Activated CD8-positive, alpha-beta T cell treated with anti-CD3 and anti-CD28 coated beads, Interleukin-2, amount 10 ng/mL, durations not matched to agents 7 days and 5 days (primary cell): ENCODE data around the gene DUSP16. TPM values are rescaled to one million over a fixed set of nuclear protein-coding genes. Genes with fewer than 3 reads are reported as not detected.

Experiments used
- ATAC-seq: fragments of 150-1000 bp; cut with Tn5 transposase; one replicate; pipeline ENCODE4 v1.10.0; 2021; ENCODE audit warnings: moderate library complexity
- CTCF ChIA-PET: fragments of 350-600 bp; sonication (Branson Sonifier 250); formaldehyde crosslinking; loops from one replicate; lab custom pipeline; 2021; ENCODE audit warnings: antibody characterized with exemption; lab: Charles Lee
- POLR2A ChIA-PET: fragments of 350-600 bp; sonication (Branson Sonifier 250); formaldehyde crosslinking; loops from one replicate; lab custom pipeline; 2021; ENCODE audit warnings: antibody characterized with exemption; lab: Charles Lee
- DNase-seq: peaks from one replicate; pipeline ENCODE4 v3.0.0-alpha.2; 2020
- H3K27ac Mint-ChIP-seq: one replicate; pipeline ENCODE4 v1.8.0; 2021; ENCODE audit warnings: mild to moderate bottlenecking, mixed read lengths
- H3K27me3 Mint-ChIP-seq: one replicate; pipeline ENCODE4 v1.8.0; 2021; ENCODE audit warnings: low read depth, mixed read lengths
- H3K36me3 Mint-ChIP-seq: one replicate; pipeline ENCODE4 v1.8.0; 2021; ENCODE audit warnings: low read depth, mixed read lengths
- H3K4me1 Mint-ChIP-seq: one replicate; pipeline ENCODE4 v1.8.0; 2021; ENCODE audit warnings: low read depth, mixed read lengths
- H3K4me3 Mint-ChIP-seq: one replicate; pipeline ENCODE4 v1.8.0; 2021; ENCODE audit warnings: mild to moderate bottlenecking, mixed read lengths
- H3K9me3 Mint-ChIP-seq: one replicate; pipeline ENCODE4 v1.8.0; 2022; ENCODE audit warnings: mixed read lengths; ENCODE audit not compliant: insufficient read depth
- total RNA-seq, 2 experiments: library from RNA; stranded (reverse); gene quantifications; one replicate each; pipeline ENCODE4 v1.2.3, GENCODE V29; 2021

Gene DUSP16
- total RNA-seq, 2 experiments from 2014 or later: 17.4 to 19.0 TPM

GRCh38 chr12:12450043-12450471 lies 112.6 kb downstream of the DUSP16 start:
- CTCF ChIA-PET: interaction anchor here (1.1 kb wide), 1 partner anchor 31 kb away, joined by 4 read pairs; no protein-coding TSS in a partner anchor
- H3K4me3 Mint-ChIP-seq: no peak overlapping the region
- POLR2A ChIA-PET: no interaction called here
- H3K9me3 Mint-ChIP-seq: no peaks in the 10 kb centered on the region
- no peaks in the 10 kb centered on the region for H3K27me3 Mint-ChIP-seq
- no peak for ATAC-seq
- peaks cover 2% of the 10 kb centered on the region for H3K36me3 Mint-ChIP-seq
- DNase-seq: no peak
- H3K4me1 Mint-ChIP-seq: peaks cover 13% of the 10 kb centered on the region
- no peak overlapping the region for H3K27ac Mint-ChIP-seq

- Mint-ChIP-seq H3K36me3 (no peaks in the 10 kb centered on the region), H3K4me3 (no peak overlapping the region), H3K27me3 (no peaks in the 10 kb centered on the region), H3K27ac (no peak overlapping the region), H3K9me3 (no peaks in the 10 kb centered on the region), H3K4me1 (peaks cover 13% of the 10 kb centered on the region)
- ChIA-PET POLR2A (no interaction called here), CTCF (no interaction called here)
- DNase-seq (no peak), ATAC-seq (no peak)
These were observed 113.1 kb downstream of the DUSP16 start for GRCh38 chr12:12449533-12450025.

DNA sequence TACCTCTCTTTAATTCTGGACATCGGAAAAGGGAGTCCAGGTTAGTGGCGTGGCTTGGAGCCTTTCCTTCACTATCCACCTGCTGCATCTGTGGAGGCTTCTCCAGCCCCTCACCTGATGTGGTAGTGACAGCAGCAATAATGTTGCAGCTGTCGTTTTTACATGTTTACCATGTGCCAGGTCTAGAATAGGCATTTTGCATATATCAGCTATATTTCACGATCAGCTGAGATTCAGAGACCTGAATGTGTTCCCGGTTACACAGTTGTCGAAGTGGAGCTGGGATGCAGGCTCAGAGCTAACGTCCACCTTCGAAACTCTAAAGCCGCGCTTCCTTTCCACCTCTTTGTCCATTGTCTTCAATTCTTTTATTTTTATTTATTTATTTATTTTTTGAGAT lies 114.8 kb downstream of the DUSP16 start:
- Mint-ChIP-seq H3K27ac (no peak overlapping the region), H3K27me3 (no peaks in the 10 kb centered on the region), H3K9me3 (no peaks in the 10 kb centered on the region), H3K4me1 (peaks cover 26% of the 10 kb centered on the region), H3K36me3 (no peaks in the 10 kb centered on the region), H3K4me3 (no peak overlapping the region)
- ChIA-PET CTCF (interaction anchor here (1.5 kb wide), 1 partner anchor 14 kb away, joined by 4 read pairs; no protein-coding TSS in a partner anchor), POLR2A (interaction anchor here (0.6 kb wide), 1 partner anchor 63 kb away, joined by 4 read pairs; no protein-coding TSS in a partner anchor)
- no peak for DNase-seq
- ATAC-seq: no peak

- ChIA-PET POLR2A (no interaction called here), CTCF (interaction anchor here (1.5 to 1.9 kb wide), 2 partner anchors 8 to 14 kb away, joined by 4 to 6 read pairs; no protein-coding TSS in a partner anchor)
- Mint-ChIP-seq H3K27ac (no peak overlapping the region), H3K27me3 (no peaks in the 10 kb centered on the region), H3K4me1 (peaks cover 32% of the 10 kb centered on the region), H3K9me3 (no peaks in the 10 kb centered on the region), H3K36me3 (no peaks in the 10 kb centered on the region), H3K4me3 (no peak overlapping the region)
- ATAC-seq: no peak
- DNase-seq: no peak
These were observed 115.4 kb downstream of the DUSP16 start for GRCh38 chr12:12447236-12447635.

DNA sequence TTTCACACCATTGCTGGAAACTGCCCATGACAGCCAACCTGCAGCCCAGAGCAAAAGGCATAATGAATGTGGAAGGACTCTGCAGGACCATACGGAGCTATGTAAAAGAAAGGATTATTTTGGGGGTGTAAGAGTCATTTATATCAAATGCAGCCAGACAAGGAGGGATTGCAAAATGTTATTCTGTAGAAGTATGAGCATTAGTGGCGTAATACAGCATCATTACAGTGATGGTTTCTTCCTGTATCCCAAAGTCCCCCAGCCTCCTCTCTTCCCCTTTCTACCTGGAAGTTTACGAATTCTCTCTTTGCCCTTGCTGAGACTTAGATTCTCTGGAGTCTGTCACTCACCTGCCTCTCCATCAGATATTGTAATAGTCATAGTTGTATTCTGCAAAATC lies 115.9 kb downstream of the DUSP16 start:
- Mint-ChIP-seq H3K4me3 (no peak overlapping the region), H3K36me3 (no peaks in the 10 kb centered on the region), H3K27ac (no peak overlapping the region), H3K9me3 (no peaks in the 10 kb centered on the region), H3K27me3 (no peaks in the 10 kb centered on the region), H3K4me1 (peaks cover 37% of the 10 kb centered on the region)
- ChIA-PET CTCF (interaction anchor here (1.5 to 1.9 kb wide), 2 partner anchors 8 to 15 kb away, joined by 4 to 6 read pairs; no protein-coding TSS in a partner anchor), POLR2A (no interaction called here)
- no peak for ATAC-seq
- DNase-seq: no peak

DNA sequence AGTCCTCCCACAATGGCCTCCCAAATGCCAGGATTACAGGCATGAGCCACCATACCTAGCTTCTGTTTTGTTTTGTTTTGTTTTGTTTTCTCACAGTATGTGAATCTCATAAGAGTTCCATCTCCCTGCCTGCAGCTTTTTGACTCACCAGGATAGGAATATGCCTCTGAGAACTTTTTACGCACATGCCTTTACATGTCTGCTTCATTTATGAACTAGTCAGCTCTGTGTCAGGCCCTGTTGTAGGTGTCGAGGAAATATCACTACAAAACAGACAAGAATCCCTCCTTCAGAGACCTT lies 116.8 kb downstream of the DUSP16 start:
- Mint-ChIP-seq H3K9me3 (no peaks in the 10 kb centered on the region), H3K27me3 (no peaks in the 10 kb centered on the region), H3K4me1 (peaks cover 46% of the 10 kb centered on the region), H3K27ac (no peak overlapping the region), H3K4me3 (no peak overlapping the region), H3K36me3 (peaks cover 2% of the 10 kb centered on the region)
- ChIA-PET POLR2A (interaction anchor here (0.8 to 0.9 kb wide), 2 partner anchors 41 to 60 kb away, joined by 3 read pairs; no protein-coding TSS in a partner anchor), CTCF (interaction anchor here (1.9 kb wide), 1 partner anchor 9 kb away, joined by 6 read pairs; no protein-coding TSS in a partner anchor)
- ATAC-seq (no peak), DNase-seq (no peak)

- Mint-ChIP-seq H3K27ac (no peak overlapping the region), H3K36me3 (peaks cover 4% of the 10 kb centered on the region), H3K4me3 (no peak overlapping the region), H3K4me1 (peaks cover 51% of the 10 kb centered on the region), H3K27me3 (no peaks in the 10 kb centered on the region), H3K9me3 (no peaks in the 10 kb centered on the region)
- ATAC-seq (no peak), DNase-seq (no peak)
- ChIA-PET POLR2A (interaction anchor here (0.8 to 0.9 kb wide), 2 partner anchors 41 to 59 kb away, joined by 3 read pairs; no protein-coding TSS in a partner anchor), CTCF (interaction anchor here (1.0 to 3.9 kb wide), 3 partner anchors 10 to 21 kb away, joined by 4 to 24 read pairs (median 6); no protein-coding TSS in a partner anchor)
These were observed 117.3 kb downstream of the DUSP16 start for GRCh38 chr12:12445165-12445881.

DNA sequence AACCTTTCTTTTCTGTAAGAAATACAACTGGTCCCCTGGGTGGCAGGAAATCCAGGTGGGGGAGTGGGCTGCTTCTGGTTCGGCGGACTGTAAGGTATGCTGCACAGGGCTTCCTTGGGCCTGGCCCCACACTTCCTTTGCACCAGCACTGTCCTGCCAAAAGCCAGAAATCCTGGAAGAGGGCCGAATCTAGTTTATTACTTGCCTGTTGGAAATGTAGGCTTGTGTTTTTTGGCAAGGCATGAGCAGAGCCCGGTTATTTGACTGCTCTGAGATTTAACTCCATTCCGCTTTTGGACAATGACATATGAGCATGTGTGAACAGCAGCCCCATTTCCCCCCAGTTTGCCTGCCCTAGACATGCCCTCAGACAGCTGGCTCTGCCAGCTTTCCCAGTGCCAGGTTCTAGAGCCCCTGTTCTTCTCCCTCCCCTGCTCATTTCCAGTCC lies 119.2 kb downstream of the DUSP16 start:
- Mint-ChIP-seq H3K27ac (peak overlapping the region; percentile 67), H3K4me1 (peaks cover 61% of the 10 kb centered on the region), H3K36me3 (peaks cover 15% of the 10 kb centered on the region), H3K27me3 (no peaks in the 10 kb centered on the region), H3K9me3 (no peaks in the 10 kb centered on the region), H3K4me3 (no peak overlapping the region)
- DNase-seq: no peak
- no peak for ATAC-seq
- POLR2A ChIA-PET: interaction anchor here (2.1 to 7.7 kb wide), 4 partner anchors 19 to 59 kb away, joined by 12 to 63 read pairs (median 34); no protein-coding TSS in a partner anchor
- CTCF ChIA-PET: interaction anchor here (2.3 to 3.9 kb wide), 3 partner anchors 12 to 293 kb away, joined by 8 to 31 read pairs (median 24); no protein-coding TSS in a partner anchor

GRCh38 chr12:12442548-12443071 lies 120.1 kb downstream of the DUSP16 start:
- DNase-seq: no peak
- CTCF ChIA-PET: interaction anchor here (0.9 to 3.9 kb wide), 14 partner anchors 13 to 294 kb away, joined by 3 to 31 read pairs (median 4); partner anchors contain the start of gene DUSP16
- POLR2A ChIA-PET: interaction anchor here (0.8 to 7.7 kb wide), 24 partner anchors 9 to 294 kb away, joined by 3 to 63 read pairs (median 8); partner anchors contain the start of gene BORCS5
- ATAC-seq: peak; percentile 24
- Mint-ChIP-seq H3K4me1 (peaks cover 63% of the 10 kb centered on the region), H3K27me3 (no peaks in the 10 kb centered on the region), H3K9me3 (no peaks in the 10 kb centered on the region), H3K36me3 (peaks cover 21% of the 10 kb centered on the region), H3K4me3 (peak overlapping the region; percentile 26), H3K27ac (peak overlapping the region; percentile 91)

DNA sequence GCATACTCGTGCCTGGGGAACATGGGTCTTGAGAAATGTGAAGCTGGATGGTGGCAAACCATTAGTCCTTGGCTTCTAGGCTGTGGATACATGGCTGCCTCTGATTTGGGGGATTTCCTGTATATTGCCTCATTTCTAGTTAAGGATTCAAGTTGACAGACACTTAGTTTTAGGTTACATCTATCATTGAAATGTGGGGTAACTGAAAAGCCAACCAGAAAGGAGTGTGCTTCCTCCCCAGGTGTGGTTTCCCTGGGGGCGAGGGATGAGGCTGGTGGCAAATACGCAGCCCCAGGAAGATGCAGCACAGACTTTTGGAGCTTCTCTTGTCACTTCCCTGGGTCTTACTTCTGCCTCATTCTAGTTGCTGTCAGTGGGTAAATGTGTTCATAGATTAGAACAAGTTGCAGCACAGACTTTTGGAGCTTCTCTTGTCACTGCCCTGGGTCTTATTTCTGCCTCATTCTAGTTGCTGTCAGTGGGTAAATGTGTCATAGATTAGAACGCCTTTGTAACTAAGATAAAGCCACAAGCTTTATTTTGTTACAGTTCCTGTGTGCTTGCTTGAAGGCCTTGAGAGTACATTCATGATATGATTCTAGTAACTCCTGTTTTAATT lies 120.7 kb downstream of the DUSP16 start:
- peak; percentile 80 for ATAC-seq
- ChIA-PET POLR2A (interaction anchor here (0.7 to 7.7 kb wide), 26 partner anchors 8 to 295 kb away, joined by 3 to 63 read pairs (median 8); partner anchors contain the start of gene BORCS5), CTCF (interaction anchor here (0.7 to 3.9 kb wide), 18 partner anchors 13 to 295 kb away, joined by 3 to 31 read pairs (median 4); partner anchors contain the start of genes BORCS5 and DUSP16)
- Mint-ChIP-seq H3K9me3 (no peaks in the 10 kb centered on the region), H3K36me3 (peaks cover 27% of the 10 kb centered on the region), H3K27ac (peak overlapping the region; percentile 91), H3K27me3 (no peaks in the 10 kb centered on the region), H3K4me1 (peaks cover 57% of the 10 kb centered on the region), H3K4me3 (peak overlapping the region; percentile 26)
- peak; percentile 69 for DNase-seq

DNA sequence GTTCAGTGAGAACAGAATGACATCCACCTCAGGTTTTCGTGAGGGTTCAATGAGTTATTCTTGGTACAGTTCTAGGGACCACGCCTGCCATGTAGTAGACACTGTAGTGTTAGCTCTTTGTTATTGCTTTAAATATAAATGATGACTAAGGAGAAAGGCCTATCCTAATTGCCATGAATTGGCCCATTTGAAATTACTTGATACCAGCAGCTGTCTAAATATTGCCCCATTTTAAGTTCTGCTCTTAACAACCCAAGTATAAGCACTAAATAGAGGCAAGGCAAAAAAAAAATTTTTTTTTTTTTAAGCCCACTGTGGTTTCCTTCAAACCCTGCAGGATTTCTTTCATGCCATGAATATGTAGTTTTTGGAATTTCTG lies 121.2 kb downstream of the DUSP16 start:
- H3K4me1 Mint-ChIP-seq: peaks cover 52% of the 10 kb centered on the region
- H3K27me3 Mint-ChIP-seq: no peaks in the 10 kb centered on the region
- no peaks in the 10 kb centered on the region for H3K9me3 Mint-ChIP-seq
- H3K27ac Mint-ChIP-seq: peak overlapping the region; percentile 91
- POLR2A ChIA-PET: interaction anchor here (0.7 to 7.7 kb wide), 23 partner anchors 8 to 295 kb away, joined by 3 to 63 read pairs (median 8); partner anchors contain the start of gene BORCS5
- ATAC-seq: no peak
- peaks cover 33% of the 10 kb centered on the region for H3K36me3 Mint-ChIP-seq
- peak overlapping the region; percentile 26 for H3K4me3 Mint-ChIP-seq
- CTCF ChIA-PET: interaction anchor here (0.7 to 3.9 kb wide), 16 partner anchors 14 to 296 kb away, joined by 3 to 31 read pairs (median 4); partner anchors contain the start of genes BORCS5 and DUSP16
- no peak for DNase-seq
